SH-SY5Y (cell line): ENCODE measurements around the gene PRDM15.

Experiments used
- GATA2 ChIP-seq: IDR thresholded peaks from 2 replicates; pipeline ENCODE4 v1.6.1; 2011; ENCODE audit warnings: mild to moderate bottlenecking, low read depth, low read length
- GATA3 ChIP-seq: IDR thresholded peaks from 2 replicates; pipeline ENCODE4 v1.6.1; 2011; ENCODE audit warnings: low read depth, mild to moderate bottlenecking, low read length, moderate library complexity

DNA sequence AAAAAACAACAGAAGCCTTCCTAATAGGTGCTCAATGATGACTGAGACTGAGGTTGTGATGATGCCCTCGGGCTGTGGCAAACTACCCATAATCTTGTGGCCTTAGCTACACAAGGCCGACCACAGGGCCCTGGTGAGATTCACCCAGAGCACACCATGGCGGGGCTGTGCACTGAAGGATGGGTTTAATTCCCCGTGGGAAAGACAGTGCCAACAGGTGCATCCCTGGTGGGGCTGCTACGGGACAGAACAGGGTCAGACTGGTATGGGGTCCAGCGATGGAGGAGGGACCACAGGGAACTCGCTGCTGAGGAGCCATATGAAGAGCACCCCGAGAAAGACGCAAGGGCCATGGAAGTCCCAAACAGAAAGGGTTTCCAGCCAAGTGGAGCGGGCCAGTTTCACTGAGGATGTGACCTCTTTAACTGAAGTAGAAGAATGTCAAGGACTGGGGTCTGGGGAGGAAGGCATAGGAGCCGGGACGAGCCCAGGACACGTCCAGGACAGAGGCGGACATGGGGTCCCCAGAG, 21.3 kb downstream of the PRDM15 start:
- no peak for TF ChIP-seq GATA2
- TF ChIP-seq GATA3, result no peak
